ENCODE results near the gene ACIN1. TPM values are rescaled to one million over a fixed set of nuclear protein-coding genes. Genes with fewer than 3 reads are reported as not detected.

Gene ACIN1
- total and polyA plus RNA-seq, 2 of the 13 experiments (the other 11 are each of a cell fraction or from before 2014, with no cell fraction given), result 165 to 183 TPM

GRCh38 chr14:23056956-23057756 lies 37.8 kb downstream of the ACIN1 start, which contains the start of gene CDH24 (continued):
- TF ChIP-seq ZNF674 (CRISPR knock-in tag; IDR thresholded peaks at IDR 0.05; ENCODE audit: low read depth), result no peak
- no peak for TF ChIP-seq ZBTB42 (CRISPR knock-in tag; IDR thresholded peaks at IDR 0.05)
- no peak for TF ChIP-seq ATAD3A (CRISPR knock-in tag; IDR thresholded peaks at IDR 0.05)
- TF ChIP-seq ZNF431 (CRISPR knock-in tag; IDR thresholded peaks at IDR 0.05; ENCODE audit: borderline replicate concordance, low read depth), result no peak
- no peak for TF ChIP-seq IKZF5 (CRISPR knock-in tag; IDR thresholded peaks at IDR 0.05)
- TF ChIP-seq ZBTB43 (CRISPR knock-in tag; conservative IDR thresholded peaks at IDR 0.05), result no peak
- no peak for TF ChIP-seq MEIS2 (CRISPR knock-in tag; IDR thresholded peaks at IDR 0.05)
- TF ChIP-seq ZNF441 (CRISPR knock-in tag; IDR thresholded peaks at IDR 0.05; ENCODE audit: borderline replicate concordance), result no peak; the same call in 1 of the 2 replicates
- no peak for TF ChIP-seq SETDB1 (CRISPR knock-in tag; IDR thresholded peaks at IDR 0.05; ENCODE audit: borderline replicate concordance)
- no peak for TF ChIP-seq ZBTB40 (IDR thresholded peaks at IDR 0.05)
- TF ChIP-seq ZBTB40 (CRISPR knock-in tag; IDR thresholded peaks at IDR 0.05), result no peak
- no peak for TF ChIP-seq DMAP1 (CRISPR knock-in tag; IDR thresholded peaks at IDR 0.05)
- TF ChIP-seq KDM2A (CRISPR knock-in tag; IDR thresholded peaks at IDR 0.05; ENCODE audit: borderline replicate concordance, low read depth), result no peak
- no peak for TF ChIP-seq PCBP1 (IDR thresholded peaks at IDR 0.05; ENCODE audit: borderline replicate concordance, low read depth, low read length)
- no peak for TF ChIP-seq SRF (IDR thresholded peaks at IDR 0.05; ENCODE audit: low read depth, low read length)
- no peak for TF ChIP-seq XBP1 (CRISPR knock-in tag; IDR thresholded peaks at IDR 0.05)
- TF ChIP-seq MATR3 (CRISPR knock-in tag; IDR thresholded peaks at IDR 0.05), result no peak
- TF ChIP-seq ZNF33B (CRISPR knock-in tag; IDR thresholded peaks at IDR 0.05), result no peak

Measured in HepG2 (cell line).